Measurements from ENCODE around the gene SBK1.
"Not testable (repeated sequence)": the region's sequence is repeated elsewhere in the genome, so short reads cannot be mapped to it uniquely, and the experiment has no call there.

The SBK1 gene

DNA sequence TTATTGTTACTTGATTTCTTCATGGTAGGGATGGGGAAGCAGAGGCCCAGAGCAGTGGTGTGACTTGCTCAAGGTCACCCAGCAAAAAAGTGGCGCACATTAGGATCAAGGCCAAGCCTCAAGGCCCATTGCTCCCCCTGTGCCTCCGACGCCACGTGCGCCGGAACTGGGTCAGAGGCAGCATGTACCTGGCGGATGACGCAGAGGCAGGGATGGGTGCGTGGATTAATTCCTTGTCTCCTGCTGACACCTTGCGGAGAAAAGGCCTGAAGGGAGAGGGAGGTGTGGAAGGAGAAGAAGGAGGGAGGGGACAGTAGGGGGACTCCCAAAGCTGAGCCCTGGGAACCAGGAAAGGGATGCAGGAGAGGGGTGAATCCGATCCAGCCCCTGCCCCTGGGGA, 18.5 kb downstream of the SBK1 start:
- no peak for DNase-seq

DNA sequence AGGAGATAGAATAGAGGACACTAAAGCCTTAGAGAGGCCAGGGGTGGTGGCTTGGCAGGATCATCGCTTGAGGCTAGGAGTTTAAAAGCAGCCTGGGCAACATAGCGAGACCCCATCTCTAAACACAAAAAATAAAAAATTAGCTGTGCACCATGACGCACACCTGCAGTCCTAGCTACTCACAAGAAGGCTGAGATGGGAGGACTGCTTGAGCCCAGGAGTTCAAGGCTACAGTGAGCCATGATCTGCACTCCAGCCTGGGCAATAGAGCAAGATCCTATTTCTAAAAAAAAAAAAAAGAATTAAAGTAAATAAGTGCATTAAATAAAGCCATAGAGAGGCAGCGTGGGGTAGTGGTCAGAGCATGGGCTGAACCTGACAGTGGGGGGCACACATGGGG, 19.1 kb downstream of the SBK1 start:
- DNase-seq: no peak

- no peak for DNase-seq
Observed at GRCh38 chr16:28311913-28312312, 19.6 kb downstream of the SBK1 start.

GRCh38 chr16:28312327-28312726, 20.0 kb downstream of the SBK1 start:
- DNase-seq: no peak

GRCh38 chr16:28313587-28313986, 21.3 kb downstream of the SBK1 start:
- no peak for DNase-seq

GRCh38 chr16:28316054-28316453, 23.7 kb downstream of the SBK1 start:
- DNase-seq: no peak

GRCh38 chr16:28317040-28317880, 24.9 kb downstream of the SBK1 start:
- DNase-seq: peak; percentile 82

- DNase-seq: no peak
Observed at GRCh38 chr16:28318042-28318744, 25.9 kb downstream of the SBK1 start.

DNA sequence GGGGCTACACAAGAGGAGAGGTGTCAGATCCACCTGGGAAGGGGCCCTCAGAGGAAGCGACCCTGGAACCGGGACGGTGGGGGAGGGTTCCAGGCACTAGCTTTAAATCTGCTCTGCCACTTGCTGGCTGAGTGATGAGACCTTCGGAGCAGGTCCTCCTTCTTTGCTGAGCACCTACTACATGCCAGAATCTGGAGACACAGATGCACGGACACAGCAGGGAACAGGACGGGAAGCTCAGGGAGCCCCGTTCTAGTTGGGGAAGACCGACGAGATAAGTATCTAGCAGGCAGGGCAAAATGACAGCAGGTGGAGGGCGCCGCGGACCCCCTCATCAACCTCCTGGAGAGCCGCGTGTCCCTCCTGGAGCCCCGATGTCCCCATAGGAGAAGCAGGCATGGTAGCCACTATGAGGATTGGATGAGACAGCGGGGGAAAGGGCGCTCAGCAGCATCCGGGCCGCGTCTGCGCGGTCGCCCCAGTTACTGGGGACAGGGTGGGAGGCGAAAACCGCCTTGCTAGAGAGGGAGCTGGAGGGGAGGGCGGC, 27.2 kb downstream of the SBK1 start:
- no peak for DNase-seq

- DNase-seq: no peak
Observed at GRCh38 chr16:28320023-28320561, 27.8 kb downstream of the SBK1 start.

- DNase-seq: no peak
Observed at GRCh38 chr16:28320741-28321140, 28.4 kb downstream of the SBK1 start.

- peak; percentile 61 to 70 for DNase-seq
Observed at GRCh38 chr16:28321700-28322411, 29.5 kb downstream of the SBK1 start.

DNA sequence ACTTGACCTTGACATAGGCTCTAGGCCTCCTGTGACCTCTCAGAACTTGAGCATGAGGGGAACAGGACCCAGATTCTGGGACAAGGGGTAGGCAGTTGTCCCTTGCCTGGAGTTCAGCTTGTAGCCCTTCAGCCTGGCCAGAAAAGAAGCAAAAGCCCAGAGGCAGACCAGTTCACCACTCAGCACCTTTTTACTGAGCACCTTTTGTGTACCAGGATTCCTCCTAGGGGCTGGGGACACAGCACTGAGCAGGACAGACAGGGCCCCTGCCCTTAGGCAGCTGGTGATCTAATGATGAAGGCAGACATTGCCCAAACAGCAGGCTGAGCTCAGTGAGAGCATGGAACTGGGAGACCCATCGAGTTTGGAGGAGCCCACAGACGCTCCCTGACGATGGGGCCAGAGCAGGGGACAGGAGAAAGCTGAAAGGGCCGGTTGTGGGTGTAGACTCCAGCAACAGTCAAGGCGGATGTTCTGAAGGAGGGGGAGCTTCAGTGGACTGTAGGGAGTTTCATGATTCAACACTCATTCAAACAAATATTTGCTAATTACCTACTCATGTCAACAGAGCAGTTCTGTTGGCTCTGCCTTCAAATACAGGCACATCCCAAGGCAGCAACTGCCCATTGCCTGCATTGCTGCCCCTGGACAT, 32.0 kb downstream of the SBK1 start:
- peak in 1 of 2 donors; percentile 12 for DNase-seq

- peak in 1 of 2 donors; percentile 8 for DNase-seq
Observed at GRCh38 chr16:28324887-28325279, 32.6 kb downstream of the SBK1 start.

DNA sequence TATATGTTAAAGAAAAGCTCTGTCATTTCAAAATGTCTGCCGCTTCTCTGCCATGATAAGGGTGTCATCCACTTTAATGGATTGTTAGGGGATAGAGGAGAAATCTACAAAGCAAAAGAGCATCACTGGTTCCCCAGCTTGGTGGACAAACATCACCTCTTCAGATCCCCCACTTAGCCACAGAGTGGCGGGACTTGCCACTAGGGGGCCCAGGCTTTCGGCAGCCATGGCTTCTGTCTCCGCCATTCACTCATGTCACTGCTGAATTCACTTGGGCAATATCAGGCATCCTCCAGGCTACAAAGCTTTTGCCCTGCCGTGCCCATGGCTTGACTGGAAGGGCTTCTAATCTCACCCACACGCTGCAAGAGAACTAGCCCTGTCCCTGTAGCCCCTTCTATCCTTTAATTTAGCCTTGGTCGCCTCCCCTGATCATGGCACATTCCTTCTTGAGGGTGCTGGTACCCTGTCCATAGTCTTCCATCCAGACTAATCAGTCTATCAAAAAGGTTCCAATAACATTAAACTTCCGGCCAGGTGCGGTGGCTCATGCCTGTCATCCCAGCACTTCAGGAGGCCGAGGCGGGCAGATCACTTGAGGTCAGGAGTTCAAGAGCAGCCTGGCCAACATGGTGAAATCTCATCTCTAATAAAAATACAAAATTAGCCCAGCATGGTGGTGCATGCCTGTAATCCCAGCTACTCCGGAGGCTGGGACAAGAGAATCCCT, 34.7 kb downstream of the SBK1 start:
- DNase-seq: peak; percentile 74 to 77

GRCh38 chr16:28330232-28330631, 37.9 kb downstream of the SBK1 start:
- DNase-seq: peak; percentile 17 to 26

- DNase-seq: not testable (repeated sequence)
Observed at GRCh38 chr16:28330981-28331380, 38.7 kb downstream of the SBK1 start.

- not testable (repeated sequence) for DNase-seq
Observed at GRCh38 chr16:28332632-28333031, 40.3 kb downstream of the SBK1 start.

DNA sequence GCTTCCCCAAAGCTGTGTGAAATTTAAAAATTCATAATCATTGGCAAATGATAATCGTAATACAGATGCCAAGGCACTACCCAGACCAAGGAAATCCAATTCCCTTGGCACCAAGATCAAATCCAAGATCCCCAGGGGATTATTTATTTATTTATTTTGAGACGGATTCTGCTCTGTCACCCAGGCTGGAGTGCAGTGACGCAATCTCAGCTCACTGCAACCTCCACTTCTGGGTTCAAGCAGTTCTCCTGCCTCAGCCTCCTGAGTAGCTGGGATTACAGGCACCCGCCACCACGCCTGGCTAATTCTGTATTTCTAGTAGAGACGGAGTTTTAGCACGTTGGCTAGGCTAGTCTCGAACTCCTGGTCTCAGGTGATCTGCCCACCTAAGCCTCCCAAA, 43.4 kb downstream of the SBK1 start:
- not testable (repeated sequence) for DNase-seq

GRCh38 chr16:28336940-28337710, 44.8 kb downstream of the SBK1 start:
- DNase-seq: not testable (repeated sequence)

DNA sequence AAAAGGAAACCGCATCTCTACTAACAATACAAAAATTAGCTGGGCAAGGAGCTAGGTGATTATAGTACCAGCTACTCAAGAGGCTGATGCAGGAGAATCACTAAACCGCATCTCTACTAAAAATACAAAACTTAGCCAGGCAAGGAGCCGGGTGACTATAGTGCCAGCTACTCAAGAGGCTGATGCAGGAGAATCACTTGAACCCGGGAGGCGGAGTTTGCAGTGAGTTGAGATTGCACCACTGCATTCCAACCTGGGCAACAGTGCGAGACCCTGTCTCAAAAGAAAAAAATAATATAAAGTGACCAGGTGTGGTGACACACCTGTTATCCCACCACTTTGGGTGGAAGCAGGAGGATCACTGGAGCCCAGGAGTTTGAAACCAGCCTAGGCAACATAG, 45.9 kb downstream of the SBK1 start:
- DNase-seq: not testable (repeated sequence)
